NB4 (cell line): ENCODE measurements around the gene CCDC127.
A peak's percentile ranks its signal among the peaks of the same experiment; 100 is the strongest.
"Not testable (repeated sequence)": the region's sequence is repeated elsewhere in the genome, so short reads cannot be mapped to it uniquely, and the experiment has no call there.

Source experiments
- DNase-seq: peaks from one replicate; pipeline ENCODE4 v3.0.0; 2010; ENCODE audit warnings: low read depth
- H3K4me3 ChIP-seq: one replicate; pipeline ENCODE4 v1.5.1; 2011; ENCODE audit warnings: mild to moderate bottlenecking, low read depth, low read length, moderate library complexity
- CTCF ChIP-seq: IDR thresholded peaks from one replicate; pipeline ENCODE4 v1.5.1; 2012; ENCODE audit warnings: low read depth, low read length
- MYC ChIP-seq: IDR thresholded peaks from 2 replicates; pipeline ENCODE4 v1.6.1; 2011; ENCODE audit warnings: low read depth, low read length
- POLR2A ChIP-seq: IDR thresholded peaks from 2 replicates; pipeline ENCODE4 v1.6.1; 2011; ENCODE audit warnings: mild to moderate bottlenecking; ENCODE audit not compliant: insufficient read length; ENCODE audit errors: extremely low read depth
- TF ChIP-seq, protein P1 (sequence below): IDR thresholded peaks from 2 replicates; pipeline ENCODE4 v1.6.1; 2011; ENCODE audit warnings: low read depth, low read length

The CCDC127 gene, protein sequence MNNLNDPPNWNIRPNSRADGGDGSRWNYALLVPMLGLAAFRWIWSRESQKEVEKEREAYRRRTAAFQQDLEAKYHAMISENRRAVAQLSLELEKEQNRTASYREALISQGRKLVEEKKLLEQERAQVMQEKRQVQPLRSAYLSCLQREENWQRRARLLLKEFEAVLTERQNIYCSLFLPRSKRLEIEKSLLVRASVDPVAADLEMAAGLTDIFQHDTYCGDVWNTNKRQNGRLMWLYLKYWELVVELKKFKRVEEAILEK

GRCh38 chr5:217494-218456 lies at the start of gene CCDC127, which contains the start of gene SDHA:
Gene CCDC127 (minus strand): TSS chr5:218153. CDS start chr5:216849, 1,304 bp downstream.
Gene SDHA (plus strand): TSS chr5:218320. CDS start chr5:218356, 36 bp downstream.
- H3K4me3 ChIP-seq, result peak within 1 kb of the TSS; percentile 96
- TF ChIP-seq, protein P1, sequence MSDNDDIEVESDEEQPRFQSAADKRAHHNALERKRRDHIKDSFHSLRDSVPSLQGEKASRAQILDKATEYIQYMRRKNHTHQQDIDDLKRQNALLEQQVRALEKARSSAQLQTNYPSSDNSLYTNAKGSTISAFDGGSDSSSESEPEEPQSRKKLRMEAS, result peak; percentile 56; the same call in 1 of the 2 replicates
- TF ChIP-seq MYC, result peak; percentile 33; the same call in 1 of the 2 replicates
- TF ChIP-seq CTCF, result peak; percentile 46
- peak; percentile 96 for TF ChIP-seq POLR2A
- DNase-seq, result peak; percentile 94

DNA sequence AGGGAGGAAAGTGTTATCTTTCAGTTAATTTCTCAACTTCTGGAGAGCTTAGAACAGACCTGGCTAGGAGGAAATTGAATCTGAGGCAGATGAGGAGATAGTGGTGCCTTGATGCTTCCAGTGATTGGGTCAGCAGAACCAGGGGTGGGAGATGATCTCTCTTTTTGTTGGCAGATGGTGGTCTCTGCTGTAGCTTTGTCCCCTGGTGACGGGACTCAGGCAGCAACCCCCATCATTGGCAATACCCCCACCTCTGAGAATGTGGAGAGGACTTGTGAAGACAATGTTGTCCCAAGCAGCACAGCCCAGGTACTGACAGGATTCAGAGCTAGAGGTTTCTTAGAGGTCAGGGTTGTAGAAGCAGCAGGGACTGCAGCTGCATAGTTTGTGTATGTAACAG lies 49.8 kb upstream of the CCDC127 start:
- TF ChIP-seq CTCF (no peak), POLR2A (no peak), MYC (no peak)
- TF ChIP-seq, protein P1, result no peak
- DNase-seq, result no peak
- no peak overlapping the region for H3K4me3 ChIP-seq

DNA sequence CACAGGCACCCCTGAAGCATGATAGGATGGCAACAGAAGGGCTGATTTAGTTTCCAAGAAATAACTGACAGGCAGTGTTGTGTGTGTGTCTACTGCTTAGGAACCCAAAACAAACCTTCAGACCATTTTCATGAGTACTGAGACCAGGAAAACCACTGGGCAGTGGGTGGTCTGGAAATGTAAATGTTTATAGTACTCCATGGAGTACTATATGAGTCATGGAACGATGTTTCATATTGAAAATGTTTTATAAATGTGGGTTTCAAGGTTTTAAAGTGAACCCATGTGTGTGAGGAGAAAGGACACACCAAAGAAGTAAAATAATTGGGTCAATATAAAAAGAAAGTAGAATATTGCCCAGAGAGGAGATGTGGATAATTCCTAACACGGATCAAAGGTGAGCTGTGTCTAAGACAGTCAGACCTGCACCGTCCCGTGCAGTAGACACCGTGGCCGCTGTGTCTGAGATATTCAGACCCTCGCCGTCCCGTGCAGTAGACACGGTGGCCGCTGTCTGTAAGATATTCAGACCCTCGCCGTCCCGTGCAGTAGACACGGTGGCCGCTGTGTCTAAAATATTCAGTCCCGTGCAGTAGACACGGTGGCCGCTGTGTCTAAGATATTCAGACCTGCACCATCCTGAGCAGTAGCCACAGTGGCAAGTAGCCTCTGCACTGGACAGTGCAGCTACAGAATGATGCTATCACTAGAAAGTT lies 48.5 kb upstream of the CCDC127 start:
- DNase-seq, H3K4me3 ChIP-seq: not testable (repeated sequence)

GRCh38 chr5:264338-264737 lies 46.4 kb upstream of the CCDC127 start:
- no peak for TF ChIP-seq POLR2A
- TF ChIP-seq, protein P1, result no peak
- TF ChIP-seq CTCF, result no peak
- TF ChIP-seq MYC, result no peak
- DNase-seq, result no peak
- H3K4me3 ChIP-seq, result no peak overlapping the region

GRCh38 chr5:263275-263974 lies 45.5 kb upstream of the CCDC127 start:
- H3K4me3 ChIP-seq, DNase-seq: not testable (repeated sequence)

GRCh38 chr5:257148-257547 lies 39.2 kb upstream of the CCDC127 start:
- TF ChIP-seq MYC (no peak), POLR2A (no peak)
- TF ChIP-seq, protein P1, result no peak
- H3K4me3 ChIP-seq, result no peak overlapping the region
- DNase-seq, result no peak

DNA sequence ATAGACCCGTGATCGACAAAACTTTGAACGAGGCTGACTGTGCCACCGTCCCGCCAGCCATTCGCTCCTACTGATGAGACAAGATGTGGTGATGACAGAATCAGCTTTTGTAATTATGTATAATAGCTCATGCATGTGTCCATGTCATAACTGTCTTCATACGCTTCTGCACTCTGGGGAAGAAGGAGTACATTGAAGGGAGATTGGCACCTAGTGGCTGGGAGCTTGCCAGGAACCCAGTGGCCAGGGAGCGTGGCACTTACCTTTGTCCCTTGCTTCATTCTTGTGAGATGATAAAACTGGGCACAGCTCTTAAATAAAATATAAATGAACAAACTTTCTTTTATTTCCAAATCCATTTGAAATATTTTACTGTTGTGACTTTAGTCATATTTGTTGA lies 38.4 kb upstream of the CCDC127 start:
- H3K4me3 ChIP-seq, result not testable (repeated sequence)

DNA sequence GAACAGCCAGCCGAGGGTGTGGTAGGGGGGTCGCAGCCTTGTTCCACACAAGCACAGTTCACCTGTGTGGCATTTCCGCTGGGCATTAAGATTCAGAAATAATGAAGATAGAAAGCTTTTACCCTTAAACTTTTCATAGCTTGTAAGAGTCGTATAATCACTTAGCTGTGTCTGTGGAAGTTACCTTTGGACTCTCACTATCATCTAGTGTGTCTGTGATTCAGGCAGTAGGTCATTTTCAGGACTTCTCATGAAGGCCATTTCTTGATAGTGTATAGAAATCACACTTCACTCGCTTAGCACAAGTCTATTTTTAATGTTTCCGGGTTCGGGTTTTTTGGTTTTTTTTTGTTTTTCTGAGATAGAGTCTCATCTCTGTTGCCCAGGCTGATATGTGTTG lies 37.2 kb upstream of the CCDC127 start:
- H3K4me3 ChIP-seq, DNase-seq: not testable (repeated sequence)

More for the DNA sequence above, 38.4 kb upstream of the CCDC127 start:
- not testable (repeated sequence) for DNase-seq

GRCh38 chr5:254322-254721 lies 36.4 kb upstream of the CCDC127 start:
- not testable (repeated sequence) for H3K4me3 ChIP-seq, DNase-seq
